Amygdala (tissue), 56 donors: ENCODE data around the gene GBX1.

Source experiments
- DNase-seq, 56 donors: peaks; one replicate each; lab custom pipeline; 2025; lab: John Stamatoyannopoulos, UW

GBX1 gene

GRCh38 chr7:151101621-151102396 is 65.7 kb downstream of the GBX1 start:
- no peak for DNase-seq

GRCh38 chr7:151100921-151101320 is 66.6 kb downstream of the GBX1 start:
- DNase-seq: no peak

GRCh38 chr7:151099486-151100211 is 67.8 kb downstream of the GBX1 start:
- peak in 1 of 56 donors; percentile 20 for DNase-seq
